ENCODE results near the gene MIX23. TPM values are rescaled to one million over a fixed set of nuclear protein-coding genes. Genes with fewer than 3 reads are reported as not detected.

Gene MIX23
- total and polyA plus RNA-seq, 4 donors = 14.0 to 19.6 (median 16.8) TPM

GRCh38 chr3:122389197-122389596 lies 6.2 kb upstream of the MIX23 start:
- TF ChIP-seq, protein P1, sequence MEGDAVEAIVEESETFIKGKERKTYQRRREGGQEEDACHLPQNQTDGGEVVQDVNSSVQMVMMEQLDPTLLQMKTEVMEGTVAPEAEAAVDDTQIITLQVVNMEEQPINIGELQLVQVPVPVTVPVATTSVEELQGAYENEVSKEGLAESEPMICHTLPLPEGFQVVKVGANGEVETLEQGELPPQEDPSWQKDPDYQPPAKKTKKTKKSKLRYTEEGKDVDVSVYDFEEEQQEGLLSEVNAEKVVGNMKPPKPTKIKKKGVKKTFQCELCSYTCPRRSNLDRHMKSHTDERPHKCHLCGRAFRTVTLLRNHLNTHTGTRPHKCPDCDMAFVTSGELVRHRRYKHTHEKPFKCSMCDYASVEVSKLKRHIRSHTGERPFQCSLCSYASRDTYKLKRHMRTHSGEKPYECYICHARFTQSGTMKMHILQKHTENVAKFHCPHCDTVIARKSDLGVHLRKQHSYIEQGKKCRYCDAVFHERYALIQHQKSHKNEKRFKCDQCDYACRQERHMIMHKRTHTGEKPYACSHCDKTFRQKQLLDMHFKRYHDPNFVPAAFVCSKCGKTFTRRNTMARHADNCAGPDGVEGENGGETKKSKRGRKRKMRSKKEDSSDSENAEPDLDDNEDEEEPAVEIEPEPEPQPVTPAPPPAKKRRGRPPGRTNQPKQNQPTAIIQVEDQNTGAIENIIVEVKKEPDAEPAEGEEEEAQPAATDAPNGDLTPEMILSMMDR (IDR thresholded peaks at IDR 0.05; ENCODE audit: low read depth, low read length, missing input control) = no peak
- TF ChIP-seq GABPA (IDR thresholded peaks at IDR 0.05 in 1 of 2, conservative IDR thresholded peaks at IDR 0.05 in 1 of 2) = no peak
- no peak for TF ChIP-seq HNF4A (conservative IDR thresholded peaks at IDR 0.05)
- TF ChIP-seq NR2F2 (IDR thresholded peaks at IDR 0.05) = no peak
- no peak for TF ChIP-seq RXRA (IDR thresholded peaks at IDR 0.05)
- Histone ChIP-seq H3K27me3 (ENCODE audit: control insufficient read depth in 4 of 4, insufficient read depth in 4 of 4, low read length in 3 of 4) (no peaks in the 10 kb centered on the region), H3K4me3 (ENCODE audit: low read depth in 1 of 3, low read length in 3 of 3) (no peak overlapping the region), H3K4me1 (ENCODE audit: control insufficient read depth in 4 of 4, insufficient read depth in 4 of 4, low read length in 3 of 4) (peaks cover 8 to 68% (median 54%) of the 10 kb centered on the region in 4 donors), H3K36me3 (ENCODE audit: control insufficient read depth in 4 of 4, insufficient read depth in 3 of 4, low read depth in 1 of 4, low read length in 3 of 4) (no peaks in the 10 kb centered on the region), H3K9ac (ENCODE audit: low read depth in 1 of 2, low read length in 2 of 2) (no peak overlapping the region), H3K9me3 (ENCODE audit: control insufficient read depth in 4 of 4, low read length in 3 of 4) (no peaks in the 10 kb centered on the region), H3K27ac (ENCODE audit: low read depth in 1 of 2, low read length in 2 of 2) (no peak overlapping the region)
- no peak for DNase-seq (ENCODE audit: low spot score)

DNA sequence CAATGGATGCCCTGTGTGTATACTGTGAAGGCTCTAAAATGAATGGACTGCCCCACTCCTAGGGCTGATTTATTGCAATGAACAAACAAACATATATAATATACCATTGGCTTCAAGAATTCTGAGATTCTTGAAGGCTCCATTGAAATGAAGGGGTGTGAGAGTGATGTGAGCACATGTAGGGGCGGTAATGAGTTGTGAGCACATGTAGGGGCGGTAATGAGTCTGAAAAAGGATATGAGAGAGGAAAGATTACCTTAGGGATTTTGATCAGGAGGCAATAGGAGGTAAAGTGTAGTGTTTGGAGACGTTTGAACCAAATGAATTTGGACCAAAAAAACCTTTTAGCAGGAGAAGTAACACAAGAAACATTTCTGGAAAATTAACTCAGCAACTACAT lies 4.7 kb upstream of the MIX23 start:
- TF ChIP-seq GABPA (IDR thresholded peaks at IDR 0.05 in 1 of 2, conservative IDR thresholded peaks at IDR 0.05 in 1 of 2) (no peak), FOXA2 (IDR thresholded peaks at IDR 0.05) (no peak), SP1 (IDR thresholded peaks at IDR 0.05) (no peak), RAD21 (IDR thresholded peaks at IDR 0.05) (no peak), HNF4G (IDR thresholded peaks at IDR 0.05) (no peak), EGR1 (IDR thresholded peaks at IDR 0.05; ENCODE audit: low read depth in 2 of 2) (no peak), YY1 (IDR thresholded peaks at IDR 0.05) (no peak), HNF4A (conservative IDR thresholded peaks at IDR 0.05) (no peak), FOXA1 (IDR thresholded peaks at IDR 0.05) (no peak), NR2F2 (IDR thresholded peaks at IDR 0.05) (no peak), JUND (IDR thresholded peaks at IDR 0.05) (no peak), RXRA (IDR thresholded peaks at IDR 0.05) (no peak), MAX (IDR thresholded peaks at IDR 0.05) (no peak), TAF1 (conservative IDR thresholded peaks at IDR 0.05) (no peak)
- TF ChIP-seq, protein P2, sequence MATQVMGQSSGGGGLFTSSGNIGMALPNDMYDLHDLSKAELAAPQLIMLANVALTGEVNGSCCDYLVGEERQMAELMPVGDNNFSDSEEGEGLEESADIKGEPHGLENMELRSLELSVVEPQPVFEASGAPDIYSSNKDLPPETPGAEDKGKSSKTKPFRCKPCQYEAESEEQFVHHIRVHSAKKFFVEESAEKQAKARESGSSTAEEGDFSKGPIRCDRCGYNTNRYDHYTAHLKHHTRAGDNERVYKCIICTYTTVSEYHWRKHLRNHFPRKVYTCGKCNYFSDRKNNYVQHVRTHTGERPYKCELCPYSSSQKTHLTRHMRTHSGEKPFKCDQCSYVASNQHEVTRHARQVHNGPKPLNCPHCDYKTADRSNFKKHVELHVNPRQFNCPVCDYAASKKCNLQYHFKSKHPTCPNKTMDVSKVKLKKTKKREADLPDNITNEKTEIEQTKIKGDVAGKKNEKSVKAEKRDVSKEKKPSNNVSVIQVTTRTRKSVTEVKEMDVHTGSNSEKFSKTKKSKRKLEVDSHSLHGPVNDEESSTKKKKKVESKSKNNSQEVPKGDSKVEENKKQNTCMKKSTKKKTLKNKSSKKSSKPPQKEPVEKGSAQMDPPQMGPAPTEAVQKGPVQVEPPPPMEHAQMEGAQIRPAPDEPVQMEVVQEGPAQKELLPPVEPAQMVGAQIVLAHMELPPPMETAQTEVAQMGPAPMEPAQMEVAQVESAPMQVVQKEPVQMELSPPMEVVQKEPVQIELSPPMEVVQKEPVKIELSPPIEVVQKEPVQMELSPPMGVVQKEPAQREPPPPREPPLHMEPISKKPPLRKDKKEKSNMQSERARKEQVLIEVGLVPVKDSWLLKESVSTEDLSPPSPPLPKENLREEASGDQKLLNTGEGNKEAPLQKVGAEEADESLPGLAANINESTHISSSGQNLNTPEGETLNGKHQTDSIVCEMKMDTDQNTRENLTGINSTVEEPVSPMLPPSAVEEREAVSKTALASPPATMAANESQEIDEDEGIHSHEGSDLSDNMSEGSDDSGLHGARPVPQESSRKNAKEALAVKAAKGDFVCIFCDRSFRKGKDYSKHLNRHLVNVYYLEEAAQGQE (IDR thresholded peaks at IDR 0.05) = no peak
- TF ChIP-seq, protein P3, sequence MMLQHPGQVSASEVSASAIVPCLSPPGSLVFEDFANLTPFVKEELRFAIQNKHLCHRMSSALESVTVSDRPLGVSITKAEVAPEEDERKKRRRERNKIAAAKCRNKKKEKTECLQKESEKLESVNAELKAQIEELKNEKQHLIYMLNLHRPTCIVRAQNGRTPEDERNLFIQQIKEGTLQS (IDR thresholded peaks at IDR 0.05) = no peak
- TF ChIP-seq, protein P1 (IDR thresholded peaks at IDR 0.05; ENCODE audit: low read depth, low read length, missing input control) = no peak
- TF ChIP-seq, protein P4, sequence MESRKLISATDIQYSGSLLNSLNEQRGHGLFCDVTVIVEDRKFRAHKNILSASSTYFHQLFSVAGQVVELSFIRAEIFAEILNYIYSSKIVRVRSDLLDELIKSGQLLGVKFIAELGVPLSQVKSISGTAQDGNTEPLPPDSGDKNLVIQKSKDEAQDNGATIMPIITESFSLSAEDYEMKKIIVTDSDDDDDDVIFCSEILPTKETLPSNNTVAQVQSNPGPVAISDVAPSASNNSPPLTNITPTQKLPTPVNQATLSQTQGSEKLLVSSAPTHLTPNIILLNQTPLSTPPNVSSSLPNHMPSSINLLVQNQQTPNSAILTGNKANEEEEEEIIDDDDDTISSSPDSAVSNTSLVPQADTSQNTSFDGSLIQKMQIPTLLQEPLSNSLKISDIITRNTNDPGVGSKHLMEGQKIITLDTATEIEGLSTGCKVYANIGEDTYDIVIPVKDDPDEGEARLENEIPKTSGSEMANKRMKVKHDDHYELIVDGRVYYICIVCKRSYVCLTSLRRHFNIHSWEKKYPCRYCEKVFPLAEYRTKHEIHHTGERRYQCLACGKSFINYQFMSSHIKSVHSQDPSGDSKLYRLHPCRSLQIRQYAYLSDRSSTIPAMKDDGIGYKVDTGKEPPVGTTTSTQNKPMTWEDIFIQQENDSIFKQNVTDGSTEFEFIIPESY (IDR thresholded peaks at IDR 0.05) = no peak
- H3K27ac ChIP-seq (ENCODE audit: low read depth in 1 of 2, low read length in 2 of 2) = no peak overlapping the region
- H3K4me3 ChIP-seq (ENCODE audit: low read depth in 1 of 3, low read length in 3 of 3) = no peak overlapping the region
- H3K9me3 ChIP-seq (ENCODE audit: control insufficient read depth in 4 of 4, low read length in 3 of 4) = no peaks in the 10 kb centered on the region
- no peak overlapping the region for H3K9ac ChIP-seq (ENCODE audit: low read depth in 1 of 2, low read length in 2 of 2)
- 89% methylated on average over 3 of the region's 3 CpGs for WGBS
- H3K27me3 ChIP-seq (ENCODE audit: control insufficient read depth in 4 of 4, insufficient read depth in 4 of 4, low read length in 3 of 4) = no peaks in the 10 kb centered on the region
- H3K36me3 ChIP-seq (ENCODE audit: control insufficient read depth in 4 of 4, insufficient read depth in 3 of 4, low read depth in 1 of 4, low read length in 3 of 4) = no peaks in the 10 kb centered on the region
- peaks cover 5 to 60% (median 46%) of the 10 kb centered on the region in 4 donors for H3K4me1 ChIP-seq (ENCODE audit: control insufficient read depth in 4 of 4, insufficient read depth in 4 of 4, low read length in 3 of 4)
- DNase-seq (ENCODE audit: low spot score) = no peak
